Calu3 (cell line): Measurements from ENCODE around the gene TRAPPC5. TPM values are rescaled to one million over a fixed set of nuclear protein-coding genes. Genes with fewer than 3 reads are reported as not detected.

Experiments
- BruUV-seq: library from RNA; stranded (reverse); fragments of 400-500 nt; replicated peaks from 2 replicates; lab custom pipeline; 2021; lab: Mats Ljungman, UMichigan
- CTCF ChIA-PET: fragments of 300-600 bp; sonication (Branson Sonifier 250); formaldehyde crosslinking; loops from one replicate; lab custom pipeline; 2022; ENCODE audit warnings: antibody characterized with exemption; lab: Charles Lee
- DNase-seq: peaks from one replicate; pipeline ENCODE4 v3.0.0; 2022
- H3K27ac Mint-ChIP-seq: one replicate; pipeline ENCODE4 v1.8.0; 2022; ENCODE audit warnings: mixed read lengths; ENCODE audit not compliant: unreplicated experiment
- H3K27me3 Mint-ChIP-seq: one replicate; pipeline ENCODE4 v1.8.0; 2022; ENCODE audit warnings: mixed read lengths; ENCODE audit not compliant: unreplicated experiment
- H3K36me3 Mint-ChIP-seq: one replicate; pipeline ENCODE4 v1.8.0; 2022; ENCODE audit warnings: mild to moderate bottlenecking, moderate library complexity, mixed read lengths; ENCODE audit not compliant: insufficient read depth, unreplicated experiment
- H3K4me1 Mint-ChIP-seq: one replicate; pipeline ENCODE4 v1.8.0; 2022; ENCODE audit warnings: mild to moderate bottlenecking, low read depth, mixed read lengths; ENCODE audit not compliant: unreplicated experiment
- H3K4me3 Mint-ChIP-seq: one replicate; pipeline ENCODE4 v1.8.0; 2022; ENCODE audit warnings: mild to moderate bottlenecking, low read depth, moderate library complexity, mixed read lengths; ENCODE audit not compliant: unreplicated experiment
- H3K9me3 Mint-ChIP-seq: one replicate; pipeline ENCODE4 v1.8.0; 2022; ENCODE audit warnings: low read depth, mixed read lengths; ENCODE audit not compliant: unreplicated experiment
- CTCF ChIP-seq: fragments of 200-600 bp; IDR thresholded peaks from one replicate; pipeline ENCODE4 v1.8.0; 2022; ENCODE audit warnings: antibody characterized with exemption; ENCODE audit not compliant: unreplicated experiment
- intact Hi-C: fragments of 100-400 bp; cut with micrococcal nuclease; formaldehyde crosslinking; loops from one replicate; pipeline ENCODE4 v1.10.0; 2022; ENCODE audit not compliant: unreplicated experiment
- total RNA-seq: library from RNA; stranded (reverse); gene quantifications from 2 replicates; pipeline ENCODE4 v1.2.3, GENCODE V29; 2022

The TRAPPC5 gene
- total RNA-seq, 1 experiment from 2014 or later: 82.4 TPM

DNA sequence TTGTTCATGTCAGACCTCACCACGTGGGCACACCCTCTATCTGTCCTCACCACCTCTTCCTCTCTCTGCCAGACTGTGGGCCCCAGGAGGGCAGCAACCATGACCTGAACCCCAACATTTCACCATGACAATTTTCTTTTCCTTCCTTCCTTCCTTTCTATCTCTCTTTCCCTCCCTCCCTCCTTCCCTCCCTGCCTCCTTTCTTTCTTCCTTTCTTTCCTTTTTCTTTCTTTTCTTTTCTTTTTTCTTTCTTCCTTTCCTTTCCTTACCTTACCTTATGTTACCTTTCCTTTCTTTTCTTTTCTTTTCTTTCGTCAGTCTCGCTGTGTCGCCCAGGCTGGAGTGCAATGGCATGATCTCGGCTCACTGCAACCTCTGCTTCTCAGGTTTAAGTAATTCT is 30.0 kb downstream of the TRAPPC5 start:
- Mint-ChIP-seq H3K4me3 (no peak overlapping the region), H3K4me1 (no peaks in the 10 kb centered on the region), H3K27ac (no peak overlapping the region), H3K9me3 (no peaks in the 10 kb centered on the region), H3K27me3 (peaks cover 45% of the 10 kb centered on the region), H3K36me3 (no peaks in the 10 kb centered on the region)
- intact Hi-C loops: no loop called here
- BruUV-seq: no TSS peak
- no peak for DNase-seq
- TF ChIP-seq CTCF: no peak
- CTCF ChIA-PET: no interaction called here

DNA sequence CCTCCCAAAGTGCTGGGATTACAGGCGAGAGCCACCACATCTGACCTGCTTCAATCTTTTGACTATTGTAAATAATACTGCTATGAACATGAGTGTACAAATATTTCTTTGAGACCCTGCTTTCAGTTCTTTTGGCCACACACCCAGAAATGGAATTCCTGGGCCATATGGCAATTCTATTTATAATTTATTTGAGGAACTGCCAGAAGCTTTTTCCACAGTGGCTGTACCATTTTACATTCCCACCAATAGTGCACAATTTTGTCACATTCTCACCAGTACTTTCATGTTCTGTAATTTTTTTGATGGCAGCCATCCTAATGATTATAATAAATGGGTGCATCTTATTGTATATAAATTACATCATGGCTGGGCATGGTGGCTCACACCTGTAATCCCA is 35.0 kb downstream of the TRAPPC5 start:
- CTCF ChIA-PET: no interaction called here
- H3K9me3 Mint-ChIP-seq: no peaks in the 10 kb centered on the region
- no peak overlapping the region for H3K27ac Mint-ChIP-seq
- no peaks in the 10 kb centered on the region for H3K36me3 Mint-ChIP-seq
- intact Hi-C loops: no loop called here
- peaks cover 7% of the 10 kb centered on the region for H3K27me3 Mint-ChIP-seq
- BruUV-seq: no TSS peak
- H3K4me3 Mint-ChIP-seq: no peak overlapping the region
- no peak for DNase-seq
- no peaks in the 10 kb centered on the region for H3K4me1 Mint-ChIP-seq
- TF ChIP-seq CTCF: no peak

DNA sequence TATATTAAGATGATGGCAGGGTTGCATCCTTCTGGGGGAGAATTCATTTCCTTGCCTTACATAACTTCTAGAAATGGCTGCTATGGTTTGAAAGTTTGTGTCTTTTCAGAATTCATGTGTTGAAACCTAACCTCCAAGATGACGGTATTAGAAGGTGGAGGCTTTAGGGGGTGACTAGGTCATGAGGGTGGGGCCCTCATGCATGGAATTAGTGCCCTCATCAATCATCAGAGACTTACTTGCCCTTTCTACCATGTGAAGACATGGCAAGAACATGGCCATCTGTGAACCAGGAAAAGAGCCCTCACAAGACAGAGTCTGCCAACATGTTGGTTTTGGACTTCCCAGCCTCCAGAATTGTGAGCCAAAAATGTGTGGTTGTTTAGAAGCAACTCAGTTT is 36.1 kb downstream of the TRAPPC5 start:
- TF ChIP-seq CTCF: no peak
- intact Hi-C loops: no loop called here
- CTCF ChIA-PET: no interaction called here
- Mint-ChIP-seq H3K27ac (no peak overlapping the region), H3K27me3 (no peaks in the 10 kb centered on the region), H3K36me3 (no peaks in the 10 kb centered on the region), H3K4me1 (no peaks in the 10 kb centered on the region), H3K9me3 (no peaks in the 10 kb centered on the region), H3K4me3 (no peak overlapping the region)
- no peak for DNase-seq
- BruUV-seq: no TSS peak

DNA sequence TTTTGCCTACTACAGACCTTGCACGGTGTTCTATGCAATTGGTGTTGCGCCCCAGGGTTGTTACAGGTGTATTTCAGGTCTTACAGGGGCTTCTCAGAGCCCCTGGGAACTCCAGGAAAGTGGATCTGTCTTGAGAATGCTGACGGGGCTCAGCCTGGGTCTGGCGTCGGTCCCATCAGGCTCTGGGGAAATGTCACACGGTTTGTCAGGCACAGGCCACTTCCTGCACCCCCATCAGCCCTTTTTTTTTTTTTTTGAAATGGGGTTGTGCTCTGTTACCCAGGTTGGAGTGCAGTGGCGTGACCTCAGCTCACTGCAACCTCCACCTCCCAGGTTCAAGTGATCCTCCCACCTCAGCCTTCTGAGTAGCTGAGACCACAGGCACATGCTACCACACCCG is 38.0 kb downstream of the TRAPPC5 start:
- H3K27ac Mint-ChIP-seq: no peak overlapping the region
- peaks cover 13% of the 10 kb centered on the region for H3K27me3 Mint-ChIP-seq
- H3K4me1 Mint-ChIP-seq: no peaks in the 10 kb centered on the region
- BruUV-seq: no TSS peak
- no peaks in the 10 kb centered on the region for H3K36me3 Mint-ChIP-seq
- CTCF ChIA-PET: no interaction called here
- TF ChIP-seq CTCF: no peak
- no peaks in the 10 kb centered on the region for H3K9me3 Mint-ChIP-seq
- no peak overlapping the region for H3K4me3 Mint-ChIP-seq
- no peak for DNase-seq
- intact Hi-C loops: no loop called here

DNA sequence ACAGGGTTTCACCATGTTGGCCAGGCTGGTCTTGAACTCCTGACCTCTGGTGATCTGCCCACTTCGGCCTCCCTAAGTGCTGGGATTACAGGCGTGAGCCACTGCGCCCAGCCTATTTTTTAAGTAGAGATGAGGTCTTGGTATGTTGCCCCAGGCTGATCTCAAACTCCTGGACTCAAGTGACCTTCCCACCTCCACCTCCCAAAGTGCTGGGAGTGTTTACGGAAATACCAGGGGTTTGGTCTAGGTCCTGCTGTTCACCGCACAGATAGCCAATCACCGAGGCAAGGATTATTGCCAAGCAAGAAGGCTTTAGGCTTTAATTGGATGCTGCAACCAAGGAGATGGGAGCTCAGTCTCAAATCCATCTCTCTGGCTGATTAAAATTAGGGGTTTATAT is 39.7 kb downstream of the TRAPPC5 start:
- no TSS peak for BruUV-seq
- DNase-seq: no peak
- intact Hi-C loops: no loop called here
- Mint-ChIP-seq H3K4me1 (no peaks in the 10 kb centered on the region), H3K27ac (no peak overlapping the region), H3K36me3 (no peaks in the 10 kb centered on the region), H3K4me3 (no peak overlapping the region), H3K27me3 (peaks cover 27% of the 10 kb centered on the region), H3K9me3 (no peaks in the 10 kb centered on the region)
- CTCF ChIA-PET: no interaction called here
- no peak for TF ChIP-seq CTCF
